Body of pancreas (tissue), 4 donors: ENCODE data around the gene PCDHB1.

ENCODE experiments used
- CTCF ChIP-seq, 7 experiments: fragments of 450-650 bp in 4 of 7; fragments of 200-600 bp in 3 of 7; sonication (generic) in 3 of 7; IDR thresholded peaks; one replicate each; pipeline ENCODE4 v1.5.1; 2016 to 2019; ENCODE audit warnings: antibody characterized with exemption in 7 of 7
- POLR2A ChIP-seq, 3 donors: fragments of 450-650 bp; IDR thresholded peaks; one replicate each; pipeline ENCODE4 v1.6.1; 2016; ENCODE audit warnings: antibody characterized with exemption in 3 of 3, mild to moderate bottlenecking in 2 of 3

- peak; percentile 17 to 85 (median 63) for TF ChIP-seq CTCF (IDR thresholded peaks at IDR 0.05)
- TF ChIP-seq POLR2A (IDR thresholded peaks at IDR 0.05) = no peak
These were observed 10.9 kb upstream of the PCDHB1 start for GRCh38 chr5:141040093-141040770.
